ENCODE results near the gene COPS2. TPM values are rescaled to one million over a fixed set of nuclear protein-coding genes. Genes with fewer than 3 reads are reported as not detected.

Gene COPS2
- total RNA-seq, 1 donor, result 85.9 TPM

GRCh38 chr15:49174902-49175301 lies 19.5 kb upstream of the COPS2 start:
- no peak for TF ChIP-seq CTCF (IDR thresholded peaks at IDR 0.05; ENCODE audit: insufficient read depth, low read depth, low read length)
- H3K4me3 ChIP-seq (ENCODE audit: low read depth, low read length), result no peak overlapping the region
- no peak for DNase-seq (ENCODE audit: low read depth)

GRCh38 chr15:49171790-49172189 lies 16.4 kb upstream of the COPS2 start:
- H3K4me3 ChIP-seq (ENCODE audit: low read depth, low read length), result no peak overlapping the region
- TF ChIP-seq CTCF (IDR thresholded peaks at IDR 0.05; ENCODE audit: insufficient read depth, low read depth, low read length), result no peak
- DNase-seq (ENCODE audit: low read depth), result no peak

GRCh38 chr15:49169880-49170597 lies 14.6 kb upstream of the COPS2 start, which contains the start of gene GALK2:
TSS of gene GALK2 (plus strand) at chr15:49170247. CDS start at chr15:49170323, 76 bp downstream.
- no peak for TF ChIP-seq CTCF (IDR thresholded peaks at IDR 0.05; ENCODE audit: insufficient read depth, low read depth, low read length)
- peak; percentile 90 for DNase-seq (ENCODE audit: low read depth)
- peak within 1 kb of the TSS; percentile 72 for H3K4me3 ChIP-seq (ENCODE audit: low read depth, low read length)

DNA sequence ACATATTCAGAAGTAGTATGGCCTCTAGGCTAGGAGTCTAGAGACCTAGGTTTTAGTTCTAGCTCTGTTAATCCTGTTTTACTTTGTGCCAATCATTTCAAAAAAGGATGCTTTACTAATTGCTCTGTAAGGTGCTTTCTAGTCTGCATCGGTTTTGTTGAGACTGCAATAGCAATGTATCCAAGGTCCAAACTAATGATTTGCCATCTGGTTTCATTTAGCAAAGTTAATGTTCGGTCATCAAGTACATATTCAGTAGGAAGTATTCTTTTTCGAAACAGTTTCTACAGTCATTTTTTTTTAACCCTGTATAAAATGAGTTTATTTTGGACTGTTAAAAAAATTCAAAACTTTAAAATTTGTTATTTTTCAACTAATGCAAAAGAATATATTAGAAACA lies 12.6 kb upstream of the COPS2 start:
- TF ChIP-seq CTCF (IDR thresholded peaks at IDR 0.05; ENCODE audit: insufficient read depth, low read depth, low read length), result no peak
- H3K4me3 ChIP-seq (ENCODE audit: low read depth, low read length), result no peak overlapping the region
- DNase-seq (ENCODE audit: low read depth), result no peak

DNA sequence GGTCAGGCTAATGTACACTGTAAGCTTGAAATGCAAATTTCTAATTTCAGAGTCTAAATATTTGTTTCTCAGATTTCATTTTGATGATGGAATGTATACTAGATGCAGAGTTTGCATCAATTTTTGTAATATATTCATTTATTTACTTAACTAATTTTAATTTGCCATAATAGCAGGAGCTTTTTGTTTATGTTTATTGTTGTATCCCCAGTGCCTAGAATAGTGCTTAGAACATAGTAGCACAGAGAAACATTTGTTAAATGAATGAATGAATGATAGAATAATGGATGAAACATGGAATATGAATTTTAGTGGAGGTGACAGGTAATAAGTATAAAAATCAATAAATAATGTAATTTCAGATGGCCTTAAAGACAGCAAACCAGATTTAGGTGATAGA lies 9.5 kb upstream of the COPS2 start:
- no peak for TF ChIP-seq CTCF (IDR thresholded peaks at IDR 0.05; ENCODE audit: insufficient read depth, low read depth, low read length)
- DNase-seq (ENCODE audit: low read depth), result no peak
- H3K4me3 ChIP-seq (ENCODE audit: low read depth, low read length), result no peak overlapping the region

GRCh38 chr15:49163678-49164077 lies 8.3 kb upstream of the COPS2 start:
- DNase-seq (ENCODE audit: low read depth), result no peak
- no peak overlapping the region for H3K4me3 ChIP-seq (ENCODE audit: low read depth, low read length)
- TF ChIP-seq CTCF (IDR thresholded peaks at IDR 0.05; ENCODE audit: insufficient read depth, low read depth, low read length), result no peak

Data from fibroblast of villous mesenchyme (primary cell).